HepG2 (cell line): Measurements from ENCODE around the gene PPARA. TPM values are rescaled to one million over a fixed set of nuclear protein-coding genes. Genes with fewer than 3 reads are reported as not detected.

Source experiments
- ARHGAP35 ChIP-seq: sonication (generic); formaldehyde crosslinking; IDR thresholded peaks from 2 replicates; pipeline ENCODE4 v1.9.0; 2022; ENCODE audit warnings: mild to moderate bottlenecking, inconsistent platforms, moderate library complexity, missing genetic modification reagents, borderline replicate concordance
- ARNT ChIP-seq: fragments of 450-650 bp; IDR thresholded peaks from 2 replicates; pipeline ENCODE4 v1.6.1; 2017
- HIC2 ChIP-seq: sonication (generic); formaldehyde crosslinking; IDR thresholded peaks from 2 replicates; pipeline ENCODE4 v1.9.0; 2022; ENCODE audit warnings: low read depth, missing genetic modification reagents
- HMGXB4 ChIP-seq, 2 experiments: sonication (generic) in 1 of 2; formaldehyde crosslinking in 1 of 2; IDR thresholded peaks; 2 replicates each; pipeline versions ENCODE4 v1.4.0 to v1.6.1; 2018 to 2020; ENCODE audit warnings: missing genetic modification reagents in 2 of 2, borderline replicate concordance in 1 of 2, low read depth in 1 of 2, mild to moderate bottlenecking in 1 of 2, missing biosample characterization in 1 of 2
- MAFG ChIP-seq: sonication (generic); formaldehyde crosslinking; IDR thresholded peaks from 2 replicates; pipeline ENCODE4 v1.5.1; 2020; ENCODE audit warnings: mild to moderate bottlenecking, missing genetic modification reagents
- MXD1 ChIP-seq: sonication (generic); formaldehyde crosslinking; IDR thresholded peaks from 2 replicates; pipeline ENCODE4 v1.4.0; 2020; ENCODE audit warnings: mild to moderate bottlenecking, missing genetic modification reagents
- RORA ChIP-seq: sonication (generic); formaldehyde crosslinking; IDR thresholded peaks from 2 replicates; pipeline ENCODE4 v1.5.0; 2020; ENCODE audit warnings: mild to moderate bottlenecking, missing genetic modification reagents, moderate library complexity
- SNAPC2 ChIP-seq: sonication (generic); formaldehyde crosslinking; IDR thresholded peaks from 2 replicates; pipeline ENCODE4 v1.8.1; 2022; ENCODE audit warnings: mild to moderate bottlenecking, missing genetic modification reagents
- STAG1 ChIP-seq: sonication (generic); formaldehyde crosslinking; IDR thresholded peaks from 2 replicates; pipeline ENCODE4 v1.4.0; 2020; ENCODE audit warnings: missing genetic modification reagents
- TCF7L2 ChIP-seq: IDR thresholded peaks from 2 replicates; pipeline ENCODE4 v1.6.1; 2011; ENCODE audit warnings: mild to moderate bottlenecking, low read depth, low read length, moderate library complexity
- ZNF276 ChIP-seq: sonication (generic); formaldehyde crosslinking; IDR thresholded peaks from 2 replicates; pipeline ENCODE4 v1.4.0; 2020; ENCODE audit warnings: mild to moderate bottlenecking, low read depth, missing genetic modification reagents
- ZNF30 ChIP-seq: sonication (generic); formaldehyde crosslinking; IDR thresholded peaks from 2 replicates; pipeline ENCODE4 v1.5.0; 2020; ENCODE audit warnings: mild to moderate bottlenecking, missing genetic modification reagents
- ZNF317 ChIP-seq: sonication (generic); formaldehyde crosslinking; IDR thresholded peaks from 2 replicates; pipeline ENCODE4 v1.5.0; 2020; ENCODE audit warnings: mild to moderate bottlenecking, missing genetic modification reagents
- polyA plus RNA-seq, 8 experiments: library from polyadenylated mRNA; depleted of rRNA in 3 of 8; stranded (reverse) in 7 of 8; unstranded in 1 of 8; fragments of >200 nt; fragmentation: Illumina TruSeq in 4 of 8; extraction: Trizol in 4 of 8; gene quantifications; 2 replicates each; pipeline versions ENCODE4 v1.2.1 to v1.2.3, GENCODE V29; 2011 to 2016; ENCODE audit warnings: low read depth in 4 of 8, missing spikeins in 1 of 8, mixed read lengths in 1 of 8; ENCODE audit not compliant: insufficient read depth in 1 of 8
- total RNA-seq, 5 experiments: library from RNA; depleted of rRNA; stranded (reverse); fragments of >200 nt; fragmentation: Illumina TruSeq; extraction: Trizol; gene quantifications; 2 replicates each; pipeline ENCODE4 v1.2.3, GENCODE V29; 2016; ENCODE audit warnings: low read depth in 1 of 5
- TF ChIP-seq, protein P1 (sequence below): sonication (generic); formaldehyde crosslinking; IDR thresholded peaks from 2 replicates; pipeline ENCODE4; 2020; ENCODE audit warnings: missing genetic modification reagents, mild to moderate bottlenecking, borderline replicate concordance
- TF ChIP-seq, protein P2 (sequence below): sonication (generic); formaldehyde crosslinking; IDR thresholded peaks from 2 replicates; pipeline ENCODE4 v1.9.0; 2022; ENCODE audit warnings: missing genetic modification reagents, mild to moderate bottlenecking, borderline replicate concordance

PPARA gene
- total and polyA plus RNA-seq, 2 of the 13 experiments (the other 11 are each of a cell fraction or from before 2014, with no cell fraction given), result 18.2 to 24.7 TPM

- TF ChIP-seq, protein P1, sequence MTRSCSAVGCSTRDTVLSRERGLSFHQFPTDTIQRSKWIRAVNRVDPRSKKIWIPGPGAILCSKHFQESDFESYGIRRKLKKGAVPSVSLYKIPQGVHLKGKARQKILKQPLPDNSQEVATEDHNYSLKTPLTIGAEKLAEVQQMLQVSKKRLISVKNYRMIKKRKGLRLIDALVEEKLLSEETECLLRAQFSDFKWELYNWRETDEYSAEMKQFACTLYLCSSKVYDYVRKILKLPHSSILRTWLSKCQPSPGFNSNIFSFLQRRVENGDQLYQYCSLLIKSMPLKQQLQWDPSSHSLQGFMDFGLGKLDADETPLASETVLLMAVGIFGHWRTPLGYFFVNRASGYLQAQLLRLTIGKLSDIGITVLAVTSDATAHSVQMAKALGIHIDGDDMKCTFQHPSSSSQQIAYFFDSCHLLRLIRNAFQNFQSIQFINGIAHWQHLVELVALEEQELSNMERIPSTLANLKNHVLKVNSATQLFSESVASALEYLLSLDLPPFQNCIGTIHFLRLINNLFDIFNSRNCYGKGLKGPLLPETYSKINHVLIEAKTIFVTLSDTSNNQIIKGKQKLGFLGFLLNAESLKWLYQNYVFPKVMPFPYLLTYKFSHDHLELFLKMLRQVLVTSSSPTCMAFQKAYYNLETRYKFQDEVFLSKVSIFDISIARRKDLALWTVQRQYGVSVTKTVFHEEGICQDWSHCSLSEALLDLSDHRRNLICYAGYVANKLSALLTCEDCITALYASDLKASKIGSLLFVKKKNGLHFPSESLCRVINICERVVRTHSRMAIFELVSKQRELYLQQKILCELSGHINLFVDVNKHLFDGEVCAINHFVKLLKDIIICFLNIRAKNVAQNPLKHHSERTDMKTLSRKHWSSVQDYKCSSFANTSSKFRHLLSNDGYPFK (CRISPR knock-in tag), result no peak
- no peak for TF ChIP-seq ARHGAP35
- TF ChIP-seq ARNT, result no peak
- TF ChIP-seq HIC2 (CRISPR knock-in tag), result no peak
- TF ChIP-seq, protein P2, sequence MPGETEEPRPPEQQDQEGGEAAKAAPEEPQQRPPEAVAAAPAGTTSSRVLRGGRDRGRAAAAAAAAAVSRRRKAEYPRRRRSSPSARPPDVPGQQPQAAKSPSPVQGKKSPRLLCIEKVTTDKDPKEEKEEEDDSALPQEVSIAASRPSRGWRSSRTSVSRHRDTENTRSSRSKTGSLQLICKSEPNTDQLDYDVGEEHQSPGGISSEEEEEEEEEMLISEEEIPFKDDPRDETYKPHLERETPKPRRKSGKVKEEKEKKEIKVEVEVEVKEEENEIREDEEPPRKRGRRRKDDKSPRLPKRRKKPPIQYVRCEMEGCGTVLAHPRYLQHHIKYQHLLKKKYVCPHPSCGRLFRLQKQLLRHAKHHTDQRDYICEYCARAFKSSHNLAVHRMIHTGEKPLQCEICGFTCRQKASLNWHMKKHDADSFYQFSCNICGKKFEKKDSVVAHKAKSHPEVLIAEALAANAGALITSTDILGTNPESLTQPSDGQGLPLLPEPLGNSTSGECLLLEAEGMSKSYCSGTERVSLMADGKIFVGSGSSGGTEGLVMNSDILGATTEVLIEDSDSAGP (CRISPR knock-in tag), result no peak; the same call in 1 of the 2 replicates
- no peak for TF ChIP-seq ZNF276 (CRISPR knock-in tag)
- no peak for TF ChIP-seq STAG1 (CRISPR knock-in tag)
- TF ChIP-seq ZNF30 (CRISPR knock-in tag), result no peak
- 0 out of 2 replicates have a peak, but pooled peaks have one; percentile 16 for TF ChIP-seq ZNF317
- TF ChIP-seq MAFG (CRISPR knock-in tag), result no peak
- TF ChIP-seq MXD1 (CRISPR knock-in tag), result 0 out of 2 replicates have a peak, but pooled peaks have one; percentile 31
- no peak for TF ChIP-seq HMGXB4 (CRISPR knock-in tag; IDR thresholded peaks at IDR 0.05; ENCODE audit: borderline replicate concordance in 1 of 2, low read depth in 1 of 2)
- TF ChIP-seq RORA (CRISPR knock-in tag), result no peak
- no peak for TF ChIP-seq SNAPC2
- TF ChIP-seq TCF7L2, result no peak
These were observed 13.7 kb upstream of the PPARA start (continued) for GRCh38 chr22:46136486-46137217.
